ENCODE measurements around the gene MSANTD1.
A peak's percentile ranks its signal among the peaks of the same experiment; 100 is the strongest.

Gene MSANTD1

GRCh38 chr4:3232871-3233271 lies 16.1 kb upstream of the MSANTD1 start:
- no peak for DNase-seq (ENCODE audit: low read depth, low spot score)

DNA sequence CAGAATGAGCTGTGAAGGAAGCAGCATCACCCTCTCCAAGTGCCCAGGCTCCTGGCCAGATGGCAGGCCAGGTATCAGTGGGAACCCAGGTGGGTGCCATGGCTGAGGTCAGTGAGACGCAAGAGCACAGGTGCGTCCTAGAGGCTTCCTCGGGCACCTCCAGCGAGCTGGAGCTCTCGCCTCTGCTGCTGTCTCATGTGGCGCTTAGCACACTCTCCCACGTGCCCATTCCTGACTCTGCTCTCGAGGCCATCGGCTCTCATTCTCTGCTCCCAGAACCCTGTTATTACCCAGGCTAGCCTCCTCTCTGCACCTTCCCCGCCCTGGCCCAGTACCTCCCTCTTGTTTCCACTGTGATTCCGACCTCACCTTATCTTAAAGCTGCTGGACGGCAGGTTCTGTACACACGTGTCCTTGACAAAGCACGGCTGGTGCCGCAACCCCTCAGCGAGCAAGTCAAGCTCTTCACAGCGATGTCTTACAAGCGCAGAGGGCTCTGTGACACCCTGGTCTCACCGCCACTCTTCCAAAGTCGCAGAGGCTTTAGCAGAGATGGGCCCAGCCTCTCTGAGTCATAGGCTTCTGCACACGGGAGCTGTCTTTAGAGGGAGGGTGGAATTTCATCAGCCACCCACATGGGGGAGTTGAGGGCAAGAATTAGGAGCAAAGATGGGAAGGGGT lies 15.4 kb upstream of the MSANTD1 start:
- DNase-seq (ENCODE audit: low read depth, low spot score), result peak; percentile 42

DNA sequence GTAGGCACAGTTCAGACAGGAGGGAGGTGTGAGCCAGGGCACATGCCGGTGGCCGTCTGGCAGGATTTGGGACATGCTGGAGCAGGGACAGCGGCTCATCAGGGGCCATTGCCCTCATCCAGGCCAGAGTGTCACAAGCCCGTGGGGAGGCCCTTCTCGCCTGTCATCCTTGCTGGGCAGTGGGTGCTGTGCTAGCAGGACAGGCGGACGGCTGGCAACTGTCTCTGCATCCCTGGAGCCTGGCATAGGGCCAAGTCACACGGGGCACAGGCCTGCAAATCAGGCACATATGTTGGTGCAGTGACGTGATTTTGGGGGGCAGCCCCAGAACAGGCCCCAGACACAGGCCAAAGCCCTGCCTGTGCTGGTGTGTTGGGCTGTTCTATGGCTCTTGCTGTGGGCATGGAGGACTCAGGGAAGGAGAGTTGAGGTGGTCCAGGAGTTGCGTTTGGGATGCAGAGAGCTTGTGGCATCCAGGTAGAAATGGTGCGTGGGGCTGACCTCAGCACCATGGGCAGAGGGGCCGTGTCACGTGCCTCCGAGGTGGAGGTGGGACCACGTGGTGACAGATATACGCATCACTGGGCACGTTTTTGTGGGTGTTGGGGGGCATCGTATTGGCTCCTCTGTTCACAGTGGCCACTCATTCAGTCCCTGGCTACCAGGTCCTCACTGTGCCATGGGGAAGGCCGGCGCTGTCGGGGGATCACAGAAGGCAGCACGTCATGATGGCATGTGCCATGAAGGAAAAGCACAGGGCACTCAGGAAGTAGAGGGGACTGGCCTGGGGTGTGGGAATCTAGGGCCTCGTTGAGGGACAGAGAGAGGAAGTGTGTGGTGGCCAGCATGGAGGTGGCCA lies 14.6 kb upstream of the MSANTD1 start:
- DNase-seq (ENCODE audit: low read depth, low spot score), result no peak

DNA sequence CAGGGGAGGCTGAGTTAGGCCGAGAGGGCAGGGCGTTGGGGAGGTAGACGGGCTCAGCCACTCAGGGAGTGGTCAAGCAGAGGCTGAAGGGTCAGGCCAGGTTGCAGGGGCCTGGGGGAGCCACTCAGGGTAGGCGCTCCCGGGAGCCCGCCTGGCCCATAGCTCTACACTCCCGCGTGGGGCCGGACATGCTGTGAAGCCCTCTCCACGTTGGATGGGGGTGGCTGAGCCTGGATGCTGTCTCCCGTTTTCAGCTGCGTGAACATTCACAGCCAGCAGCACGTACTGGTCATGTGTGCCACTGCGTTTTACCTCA lies 14.0 kb upstream of the MSANTD1 start:
- DNase-seq (ENCODE audit: low read depth, low spot score), result no peak

- DNase-seq (ENCODE audit: low read depth, low spot score), result no peak
Measured at GRCh38 chr4:3235581-3235980, 13.4 kb upstream of the MSANTD1 start.

DNA sequence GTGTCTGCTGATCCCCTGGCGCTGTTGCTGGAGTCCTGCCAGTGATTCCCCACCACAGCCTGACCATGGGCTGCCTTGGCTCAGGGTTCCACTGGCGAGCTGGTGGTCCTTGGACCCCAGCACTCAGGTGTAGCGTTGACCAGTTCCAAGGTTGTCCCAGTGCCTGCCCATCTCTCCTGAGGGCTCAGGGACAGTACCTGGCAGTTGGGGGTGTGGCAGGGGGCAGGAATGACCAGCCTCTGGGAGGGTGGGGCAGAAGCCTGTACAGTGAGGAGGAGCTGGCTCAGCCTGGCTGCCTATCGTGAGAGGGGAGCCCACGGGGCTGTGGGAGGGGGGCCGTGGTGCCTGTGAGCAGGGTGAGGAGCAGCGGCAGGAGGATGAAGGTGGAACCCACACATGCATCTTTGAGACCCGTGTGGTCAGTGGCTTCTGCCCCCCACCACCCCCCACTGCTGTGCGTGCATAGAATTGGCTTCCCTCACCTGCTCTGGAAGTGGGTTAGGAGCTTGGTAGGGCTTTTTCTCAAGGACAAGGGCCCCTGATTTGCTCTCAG lies 12.6 kb upstream of the MSANTD1 start:
- DNase-seq (ENCODE audit: low read depth, low spot score), result no peak

DNA sequence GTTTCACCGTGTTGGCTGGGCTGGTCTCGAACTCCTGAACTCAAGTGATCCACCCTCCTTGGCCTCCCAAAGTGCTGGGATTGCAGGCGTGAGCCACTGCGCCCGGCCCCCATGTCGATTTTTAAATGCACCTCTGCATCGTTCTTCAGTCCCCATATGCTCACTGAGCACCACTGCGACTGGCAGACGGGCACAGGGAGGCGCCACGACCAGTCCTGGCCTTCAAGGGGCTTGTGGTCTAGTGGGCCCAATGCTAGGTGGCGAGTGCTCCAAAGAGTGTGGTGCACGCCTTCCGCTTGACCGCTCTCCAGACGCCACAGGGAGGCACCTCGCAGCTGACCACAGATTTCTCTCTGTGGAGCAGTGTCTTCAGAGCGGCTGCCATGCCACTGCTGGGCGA lies 11.7 kb upstream of the MSANTD1 start:
- DNase-seq (ENCODE audit: low read depth, low spot score), result no peak

- DNase-seq (ENCODE audit: low read depth, low spot score), result no peak
Measured at GRCh38 chr4:3237712-3238560, 11.0 kb upstream of the MSANTD1 start.

DNA sequence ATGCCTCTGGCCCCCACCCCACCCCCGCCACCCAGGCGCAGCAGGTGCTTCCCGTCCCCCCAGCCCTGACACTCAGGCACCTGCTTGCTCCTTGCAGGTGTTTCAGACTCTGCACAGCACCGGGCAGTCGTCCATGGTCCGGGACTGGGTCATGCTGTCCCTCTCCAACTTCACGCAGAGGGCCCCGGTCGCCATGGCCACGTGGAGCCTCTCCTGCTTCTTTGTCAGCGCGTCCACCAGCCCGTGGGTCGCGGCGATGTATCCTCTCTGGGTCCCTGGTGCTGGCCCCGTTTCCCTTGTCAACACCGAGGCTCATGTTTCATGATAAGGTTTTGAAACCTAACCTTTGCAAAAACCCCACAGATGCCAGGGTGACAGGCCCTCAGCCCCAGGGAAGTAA lies 10.2 kb upstream of the MSANTD1 start:
- DNase-seq (ENCODE audit: low read depth, low spot score), result no peak

- no peak for DNase-seq (ENCODE audit: low read depth, low spot score)
Measured at GRCh38 chr4:3239303-3239702, 9.7 kb upstream of the MSANTD1 start.

- DNase-seq (ENCODE audit: low read depth, low spot score), result no peak
Measured at GRCh38 chr4:3239998-3240920, 8.7 kb upstream of the MSANTD1 start.

DNA sequence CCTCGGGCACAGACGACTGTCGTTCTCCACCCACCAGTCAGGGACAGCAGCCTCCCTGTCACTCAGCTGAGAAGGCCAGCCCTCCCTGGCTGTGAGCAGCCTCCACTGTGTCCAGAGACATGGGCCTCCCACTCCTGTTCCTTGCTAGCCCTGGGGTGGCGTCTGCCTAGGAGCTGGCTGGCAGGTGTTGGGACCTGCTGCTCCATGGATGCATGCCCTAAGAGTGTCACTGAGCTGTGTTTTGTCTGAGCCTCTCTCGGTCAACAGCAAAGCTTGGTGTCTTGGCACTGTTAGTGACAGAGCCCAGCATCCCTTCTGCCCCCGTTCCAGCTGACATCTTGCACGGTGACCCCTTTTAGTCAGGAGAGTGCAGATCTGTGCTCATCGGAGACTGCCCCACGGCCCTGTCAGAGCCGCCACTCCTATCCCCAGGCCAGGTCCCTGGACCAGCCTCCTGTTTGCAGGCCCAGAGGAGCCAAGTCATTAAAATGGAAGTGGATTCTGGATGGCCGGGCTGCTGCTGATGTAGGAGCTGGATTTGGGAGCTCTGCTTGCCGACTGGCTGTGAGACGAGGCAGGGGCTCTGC lies 7.9 kb upstream of the MSANTD1 start:
- DNase-seq (ENCODE audit: low read depth, low spot score), result no peak

DNA sequence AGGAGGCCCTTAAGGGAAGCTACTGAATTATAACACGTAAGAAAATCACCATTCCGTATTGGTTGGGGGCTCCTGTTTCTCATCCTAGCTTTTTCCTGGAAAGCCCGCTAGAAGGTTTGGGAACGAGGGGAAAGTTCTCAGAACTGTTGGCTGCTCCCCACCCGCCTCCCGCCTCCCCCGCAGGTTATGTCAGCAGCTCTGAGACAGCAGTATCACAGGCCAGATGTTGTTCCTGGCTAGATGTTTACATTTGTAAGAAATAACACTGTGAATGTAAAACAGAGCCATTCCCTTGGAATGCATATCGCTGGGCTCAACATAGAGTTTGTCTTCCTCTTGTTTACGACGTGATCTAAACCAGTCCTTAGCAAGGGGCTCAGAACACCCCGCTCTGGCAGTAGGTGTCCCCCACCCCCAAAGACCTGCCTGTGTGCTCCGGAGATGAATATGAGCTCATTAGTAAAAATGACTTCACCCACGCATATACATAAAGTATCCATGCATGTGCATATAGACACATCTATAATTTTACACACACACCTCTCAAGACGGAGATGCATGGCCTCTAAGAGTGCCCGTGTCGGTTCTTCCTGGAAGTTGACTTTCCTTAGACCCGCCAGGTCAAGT lies 6.9 kb upstream of the MSANTD1 start:
- no peak for DNase-seq (ENCODE audit: low read depth, low spot score)

DNA sequence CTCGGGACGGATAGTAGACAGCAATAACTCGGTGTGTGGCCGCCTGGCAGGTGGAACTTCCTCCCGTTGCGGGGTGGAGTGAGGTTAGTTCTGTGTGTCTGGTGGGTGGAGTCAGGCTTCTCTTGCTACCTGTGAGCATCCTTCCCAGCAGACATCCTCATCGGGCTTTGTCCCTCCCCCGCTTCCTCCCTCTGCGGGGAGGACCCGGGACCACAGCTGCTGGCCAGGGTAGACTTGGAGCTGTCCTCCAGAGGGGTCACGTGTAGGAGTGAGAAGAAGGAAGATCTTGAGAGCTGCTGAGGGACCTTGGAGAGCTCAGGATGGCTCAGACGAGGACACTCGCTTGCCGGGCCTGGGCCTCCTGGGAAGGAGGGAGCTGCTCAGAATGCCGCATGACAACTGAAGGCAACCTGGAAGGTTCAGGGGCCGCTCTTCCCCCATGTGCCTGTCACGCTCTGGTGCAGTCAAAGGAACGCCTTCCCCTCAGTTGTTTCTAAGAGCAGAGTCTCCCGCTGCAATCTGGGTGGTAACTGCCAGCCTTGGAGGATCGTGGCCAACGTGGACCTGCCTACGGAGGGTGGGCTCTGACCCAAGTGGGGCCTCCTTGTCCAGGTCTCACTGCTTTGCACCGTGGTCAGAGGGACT lies 5.7 kb upstream of the MSANTD1 start:
- no peak for DNase-seq (ENCODE audit: low read depth, low spot score)

DNA sequence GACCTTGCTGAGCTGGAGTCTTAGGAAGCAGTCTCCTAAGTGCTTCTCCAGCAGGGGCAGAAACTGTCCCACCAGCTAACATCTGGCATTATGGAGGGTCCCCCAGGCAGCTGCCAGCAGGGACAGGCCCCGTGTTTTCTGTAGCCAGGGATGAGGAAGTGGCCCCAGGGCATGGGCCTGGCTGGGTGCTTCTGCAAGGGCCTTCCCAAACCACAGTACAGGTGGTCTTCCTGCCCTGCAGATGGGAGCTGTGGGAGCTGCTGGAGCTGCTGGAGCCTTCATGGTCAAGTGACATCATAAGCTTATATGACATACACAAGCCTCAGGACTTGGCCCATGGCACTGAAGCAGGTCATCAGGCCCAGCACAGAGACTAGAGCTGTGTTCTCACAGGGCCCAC lies 5.0 kb upstream of the MSANTD1 start:
- no peak for DNase-seq (ENCODE audit: low read depth, low spot score)

DNA sequence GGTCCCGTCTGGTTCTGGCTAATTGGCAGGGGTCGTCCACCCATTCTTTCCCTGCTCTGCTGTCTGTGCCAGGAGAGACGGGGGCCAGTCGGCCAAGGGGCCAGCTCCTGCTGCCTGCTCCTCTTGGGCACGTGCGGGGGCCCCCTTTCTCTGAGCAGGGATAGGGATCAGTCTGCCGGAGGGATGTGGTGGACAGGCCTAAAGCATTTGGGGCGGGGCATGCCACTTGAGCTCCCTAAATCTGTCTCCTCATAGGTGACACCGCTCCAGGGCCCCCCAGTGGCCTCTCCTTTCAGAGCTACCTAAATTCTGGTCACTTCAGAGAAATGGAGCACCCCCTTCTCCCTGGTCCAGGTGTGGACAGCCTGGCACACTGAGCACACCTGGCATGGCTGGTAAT lies 4.2 kb upstream of the MSANTD1 start:
- DNase-seq (ENCODE audit: low read depth, low spot score), result no peak

GRCh38 chr4:3245676-3246075 lies 3.3 kb upstream of the MSANTD1 start:
- DNase-seq (ENCODE audit: low read depth, low spot score), result no peak

GRCh38 chr4:3246458-3247398 lies 2.2 kb upstream of the MSANTD1 start:
- DNase-seq (ENCODE audit: low read depth, low spot score), result no peak
